Heart left ventricle (tissue), 13 donors: ENCODE results near the gene VWA5B1.

Source experiments
- POLR2A ChIP-seq, 2 donors: fragments of 450-650 bp; IDR thresholded peaks; one replicate each; pipeline ENCODE4 v1.6.1; 2017; ENCODE audit warnings: antibody characterized with exemption in 2 of 2, mild to moderate bottlenecking in 2 of 2, moderate library complexity in 2 of 2
- TF ChIP-seq, protein P1 (sequence below), 12 donors: fragments of 200-600 bp; sonication (generic) in 4 of 12; IDR thresholded peaks; one replicate each; pipeline versions ENCODE4 v1.5.0 to v1.8.0; 2018 to 2022; ENCODE audit warnings: antibody characterized with exemption in 12 of 12, mild to moderate bottlenecking in 5 of 12
- donor health status: ischemic (EF 13 %, LVEDD 7.1; RV severe dilation, severe dysfunction).
- donor health status: DM: no; HTN: yes; CAD: no.
- donor health status: DM: no; HTN: no; CAD: no.
- donor health status: ischemic (EF 25% LVEDD 6.9; RV normal size, moderate dysfunction).
- donor health status: ischemic (EF 25% LVEDD 5.7; RV mildly dilated, moderate dysfunction).
- donor health status: ischemic (EF 35%, LVEDD 5.7; RV mildly dilated, moderate dysfunction).
- donor health status: nonischemic (EF 11% LVEDD 7.7; RV severe dilation, severe dysfunction).
- donor health status: DM: yes; HTN: yes; CAD: no.
- donor health status: PGD.
- donor health status: ischemic (EF 29% LVEDD 5.4; RV normal size, mild dysfunction).
- donor health status: nonischemic (EF 23%, LVEDD 6.1; RV moderate dilation, normal function).

DNA sequence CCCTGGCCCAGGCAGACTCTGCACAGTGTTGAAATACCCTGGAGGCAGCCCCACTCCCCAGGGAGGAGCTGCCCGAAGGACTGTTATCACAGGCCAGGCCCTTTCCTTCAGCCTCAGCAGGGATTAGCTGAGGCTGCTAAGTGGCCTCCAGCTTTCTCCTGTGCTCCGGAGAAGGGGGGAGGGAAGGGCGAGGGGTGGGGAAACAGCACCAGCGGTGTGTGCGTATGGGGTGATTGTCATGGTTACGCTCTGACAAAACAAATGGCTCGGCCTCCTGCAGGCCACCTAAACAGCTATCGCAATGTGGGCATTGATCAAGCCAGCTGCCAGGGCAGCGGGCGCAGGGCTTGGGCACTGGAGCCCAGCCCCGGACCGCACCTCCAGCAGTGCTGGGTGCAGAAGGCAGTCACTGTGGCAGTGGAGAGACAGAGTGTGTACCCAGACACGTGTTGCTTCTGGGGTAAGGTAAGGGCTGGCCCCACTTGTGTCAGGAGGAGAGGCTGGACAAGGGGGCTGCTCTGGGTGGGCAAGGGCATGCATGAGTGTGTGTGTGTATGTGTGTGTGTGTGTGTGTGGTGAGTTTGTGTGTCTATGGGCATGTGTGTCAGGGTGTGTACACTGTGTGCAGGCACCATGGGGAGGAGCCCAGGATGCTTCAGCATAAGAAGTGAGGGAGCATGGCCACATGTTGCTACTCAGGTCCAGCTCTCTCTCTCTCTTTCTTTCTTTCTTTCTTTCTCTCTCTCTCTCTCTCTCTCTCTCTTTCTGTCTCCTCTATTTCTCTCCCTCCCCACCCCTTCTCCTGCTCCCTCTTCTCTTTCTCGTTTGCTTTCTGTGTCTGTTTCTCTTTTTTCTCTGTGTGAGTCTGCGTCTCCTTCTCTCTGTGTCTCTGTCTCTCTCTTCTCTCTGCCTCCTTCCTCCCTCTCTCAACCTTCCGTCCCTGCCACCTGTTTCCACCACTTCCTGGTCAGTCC, at the start of gene VWA5B1:
- TF ChIP-seq, protein P1, sequence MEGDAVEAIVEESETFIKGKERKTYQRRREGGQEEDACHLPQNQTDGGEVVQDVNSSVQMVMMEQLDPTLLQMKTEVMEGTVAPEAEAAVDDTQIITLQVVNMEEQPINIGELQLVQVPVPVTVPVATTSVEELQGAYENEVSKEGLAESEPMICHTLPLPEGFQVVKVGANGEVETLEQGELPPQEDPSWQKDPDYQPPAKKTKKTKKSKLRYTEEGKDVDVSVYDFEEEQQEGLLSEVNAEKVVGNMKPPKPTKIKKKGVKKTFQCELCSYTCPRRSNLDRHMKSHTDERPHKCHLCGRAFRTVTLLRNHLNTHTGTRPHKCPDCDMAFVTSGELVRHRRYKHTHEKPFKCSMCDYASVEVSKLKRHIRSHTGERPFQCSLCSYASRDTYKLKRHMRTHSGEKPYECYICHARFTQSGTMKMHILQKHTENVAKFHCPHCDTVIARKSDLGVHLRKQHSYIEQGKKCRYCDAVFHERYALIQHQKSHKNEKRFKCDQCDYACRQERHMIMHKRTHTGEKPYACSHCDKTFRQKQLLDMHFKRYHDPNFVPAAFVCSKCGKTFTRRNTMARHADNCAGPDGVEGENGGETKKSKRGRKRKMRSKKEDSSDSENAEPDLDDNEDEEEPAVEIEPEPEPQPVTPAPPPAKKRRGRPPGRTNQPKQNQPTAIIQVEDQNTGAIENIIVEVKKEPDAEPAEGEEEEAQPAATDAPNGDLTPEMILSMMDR (IDR thresholded peaks at IDR 0.05), result no peak
- no peak for TF ChIP-seq POLR2A (IDR thresholded peaks at IDR 0.05)
